HepG2 (cell line): ENCODE measurements around the gene PPFIA3. TPM values are rescaled to one million over a fixed set of nuclear protein-coding genes. Genes with fewer than 3 reads are reported as not detected.

Experiments used
- CEBPB ChIP-seq: IDR thresholded peaks from 2 replicates; pipeline ENCODE4 v1.6.1; 2011; ENCODE audit warnings: low read depth, low read length, improper control_type of control experiment, borderline replicate concordance
- FOXA3 ChIP-seq: IDR thresholded peaks from 2 replicates; pipeline ENCODE4 v1.6.1; 2016; ENCODE audit warnings: missing genetic modification reagents, missing compliant biosample characterization
- MEF2D ChIP-seq: sonication (generic); formaldehyde crosslinking; IDR thresholded peaks from 2 replicates; pipeline ENCODE4 v1.5.1; 2020; ENCODE audit warnings: mild to moderate bottlenecking, missing genetic modification reagents
- NR2F6 ChIP-seq, 2 experiments: IDR thresholded peaks; 2 replicates each; pipeline ENCODE4 v1.6.1; 2016; ENCODE audit warnings: antibody characterized with exemption in 1 of 2, mild to moderate bottlenecking in 1 of 2
- ZNF253 ChIP-seq: sonication (generic); formaldehyde crosslinking; IDR thresholded peaks from 2 replicates; pipeline ENCODE4 v1.8.0; 2022; ENCODE audit warnings: mild to moderate bottlenecking, missing genetic modification reagents, borderline replicate concordance
- ZNF460 ChIP-seq: sonication (generic); formaldehyde crosslinking; IDR thresholded peaks from 2 replicates; pipeline ENCODE4 v1.5.1; 2020; ENCODE audit warnings: missing genetic modification reagents, mild to moderate bottlenecking, borderline replicate concordance
- ZNF616 ChIP-seq: sonication (generic); formaldehyde crosslinking; IDR thresholded peaks from 2 replicates; pipeline ENCODE4 v1.5.0; 2020; ENCODE audit warnings: low read depth, mild to moderate bottlenecking, missing genetic modification reagents
- polyA plus RNA-seq, 8 experiments: library from polyadenylated mRNA; depleted of rRNA in 3 of 8; stranded (reverse) in 7 of 8; unstranded in 1 of 8; fragments of >200 nt; fragmentation: Illumina TruSeq in 4 of 8; extraction: Trizol in 4 of 8; gene quantifications; 2 replicates each; pipeline versions ENCODE4 v1.2.1 to v1.2.3, GENCODE V29; 2011 to 2016; ENCODE audit warnings: low read depth in 4 of 8, missing spikeins in 1 of 8, mixed read lengths in 1 of 8; ENCODE audit not compliant: insufficient read depth in 1 of 8
- total RNA-seq, 5 experiments: library from RNA; depleted of rRNA; stranded (reverse); fragments of >200 nt; fragmentation: Illumina TruSeq; extraction: Trizol; gene quantifications; 2 replicates each; pipeline ENCODE4 v1.2.3, GENCODE V29; 2016; ENCODE audit warnings: low read depth in 1 of 5
- TF ChIP-seq, protein P1 (sequence below), 2 experiments: fragments of 450-650 bp in 1 of 2; sonication (generic) in 1 of 2; formaldehyde crosslinking in 1 of 2; IDR thresholded peaks; 2 replicates each; pipeline versions ENCODE4 v1.6.1 to v1.8.0; 2016 to 2022; ENCODE audit warnings: antibody characterized with exemption in 1 of 2, mild to moderate bottlenecking in 1 of 2, missing genetic modification reagents in 1 of 2
- TF ChIP-seq, protein P2 (sequence below): sonication (generic); formaldehyde crosslinking; IDR thresholded peaks from 2 replicates; pipeline ENCODE4 v1.4.0; 2020; ENCODE audit warnings: missing genetic modification reagents
- TF ChIP-seq, protein P3 (sequence below): IDR thresholded peaks from 2 replicates; pipeline ENCODE4 v1.6.1; 2016; ENCODE audit warnings: mild to moderate bottlenecking, missing biosample characterization, missing genetic modification reagents

Gene PPFIA3
- total and polyA plus RNA-seq, 2 of the 13 experiments (the other 11 are each of a cell fraction or from before 2014, with no cell fraction given), result 6.7 to 8.6 TPM

GRCh38 chr19:49145573-49146407 lies 26.4 kb downstream of the PPFIA3 start (continued):
- TF ChIP-seq, protein P1, sequence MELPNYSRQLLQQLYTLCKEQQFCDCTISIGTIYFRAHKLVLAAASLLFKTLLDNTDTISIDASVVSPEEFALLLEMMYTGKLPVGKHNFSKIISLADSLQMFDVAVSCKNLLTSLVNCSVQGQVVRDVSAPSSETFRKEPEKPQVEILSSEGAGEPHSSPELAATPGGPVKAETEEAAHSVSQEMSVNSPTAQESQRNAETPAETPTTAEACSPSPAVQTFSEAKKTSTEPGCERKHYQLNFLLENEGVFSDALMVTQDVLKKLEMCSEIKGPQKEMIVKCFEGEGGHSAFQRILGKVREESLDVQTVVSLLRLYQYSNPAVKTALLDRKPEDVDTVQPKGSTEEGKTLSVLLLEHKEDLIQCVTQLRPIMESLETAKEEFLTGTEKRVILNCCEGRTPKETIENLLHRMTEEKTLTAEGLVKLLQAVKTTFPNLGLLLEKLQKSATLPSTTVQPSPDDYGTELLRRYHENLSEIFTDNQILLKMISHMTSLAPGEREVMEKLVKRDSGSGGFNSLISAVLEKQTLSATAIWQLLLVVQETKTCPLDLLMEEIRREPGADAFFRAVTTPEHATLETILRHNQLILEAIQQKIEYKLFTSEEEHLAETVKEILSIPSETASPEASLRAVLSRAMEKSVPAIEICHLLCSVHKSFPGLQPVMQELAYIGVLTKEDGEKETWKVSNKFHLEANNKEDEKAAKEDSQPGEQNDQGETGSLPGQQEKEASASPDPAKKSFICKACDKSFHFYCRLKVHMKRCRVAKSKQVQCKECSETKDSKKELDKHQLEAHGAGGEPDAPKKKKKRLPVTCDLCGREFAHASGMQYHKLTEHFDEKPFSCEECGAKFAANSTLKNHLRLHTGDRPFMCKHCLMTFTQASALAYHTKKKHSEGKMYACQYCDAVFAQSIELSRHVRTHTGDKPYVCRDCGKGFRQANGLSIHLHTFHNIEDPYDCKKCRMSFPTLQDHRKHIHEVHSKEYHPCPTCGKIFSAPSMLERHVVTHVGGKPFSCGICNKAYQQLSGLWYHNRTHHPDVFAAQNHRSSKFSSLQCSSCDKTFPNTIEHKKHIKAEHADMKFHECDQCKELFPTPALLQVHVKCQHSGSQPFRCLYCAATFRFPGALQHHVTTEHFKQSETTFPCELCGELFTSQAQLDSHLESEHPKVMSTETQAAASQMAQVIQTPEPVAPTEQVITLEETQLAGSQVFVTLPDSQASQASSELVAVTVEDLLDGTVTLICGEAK (IDR thresholded peaks at IDR 0.05), result no peak
- TF ChIP-seq, protein P1 (CRISPR knock-in tag; IDR thresholded peaks at IDR 0.05), result no peak
- TF ChIP-seq NR2F6 (IDR thresholded peaks at IDR 0.05) (no peak), NR2F6 (CRISPR knock-in tag; IDR thresholded peaks at IDR 0.05) (no peak), CEBPB (no peak), FOXA3 (CRISPR knock-in tag) (peak; percentile 21; the same call in 1 of the 2 replicates), ZNF616 (CRISPR knock-in tag) (no peak), ZNF460 (CRISPR knock-in tag) (no peak), MEF2D (CRISPR knock-in tag) (no peak), ZNF253 (CRISPR knock-in tag) (0 out of 2 replicates have a peak, but pooled peaks have one; percentile 30)
- TF ChIP-seq, protein P2, sequence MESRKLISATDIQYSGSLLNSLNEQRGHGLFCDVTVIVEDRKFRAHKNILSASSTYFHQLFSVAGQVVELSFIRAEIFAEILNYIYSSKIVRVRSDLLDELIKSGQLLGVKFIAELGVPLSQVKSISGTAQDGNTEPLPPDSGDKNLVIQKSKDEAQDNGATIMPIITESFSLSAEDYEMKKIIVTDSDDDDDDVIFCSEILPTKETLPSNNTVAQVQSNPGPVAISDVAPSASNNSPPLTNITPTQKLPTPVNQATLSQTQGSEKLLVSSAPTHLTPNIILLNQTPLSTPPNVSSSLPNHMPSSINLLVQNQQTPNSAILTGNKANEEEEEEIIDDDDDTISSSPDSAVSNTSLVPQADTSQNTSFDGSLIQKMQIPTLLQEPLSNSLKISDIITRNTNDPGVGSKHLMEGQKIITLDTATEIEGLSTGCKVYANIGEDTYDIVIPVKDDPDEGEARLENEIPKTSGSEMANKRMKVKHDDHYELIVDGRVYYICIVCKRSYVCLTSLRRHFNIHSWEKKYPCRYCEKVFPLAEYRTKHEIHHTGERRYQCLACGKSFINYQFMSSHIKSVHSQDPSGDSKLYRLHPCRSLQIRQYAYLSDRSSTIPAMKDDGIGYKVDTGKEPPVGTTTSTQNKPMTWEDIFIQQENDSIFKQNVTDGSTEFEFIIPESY (CRISPR knock-in tag), result peak; percentile 96
- TF ChIP-seq, protein P3, sequence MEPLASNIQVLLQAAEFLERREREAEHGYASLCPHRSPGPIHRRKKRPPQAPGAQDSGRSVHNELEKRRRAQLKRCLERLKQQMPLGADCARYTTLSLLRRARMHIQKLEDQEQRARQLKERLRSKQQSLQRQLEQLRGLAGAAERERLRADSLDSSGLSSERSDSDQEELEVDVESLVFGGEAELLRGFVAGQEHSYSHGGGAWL (CRISPR knock-in tag), result peak; percentile 36; the same call in 1 of the 2 replicates
